C4-2B (cell line): ENCODE measurements around the gene LRRC8E.

Source experiments
- H3K27ac ChIP-seq: fragments of 450-650 bp; 2 replicates; pipeline ENCODE4 v1.5.1; 2017
- CTCF ChIP-seq: fragments of 450-650 bp; conservative IDR thresholded peaks from 2 replicates; pipeline ENCODE4 v1.5.1; 2017; ENCODE audit warnings: mild to moderate bottlenecking
- ZFX ChIP-seq: fragments of 450-650 bp; IDR thresholded peaks from 2 replicates; pipeline ENCODE4 v1.6.1; 2017

Gene LRRC8E

GRCh38 chr19:7923295-7924191 is 35.2 kb downstream of the LRRC8E start:
- no peak overlapping the region for H3K27ac ChIP-seq
- no peak for TF ChIP-seq ZFX
- TF ChIP-seq CTCF, result no peak

GRCh38 chr19:7924241-7924640 is 35.9 kb downstream of the LRRC8E start:
- TF ChIP-seq ZFX (no peak), CTCF (no peak)
- H3K27ac ChIP-seq, result no peak overlapping the region; the same call in 1 of the 2 replicates

DNA sequence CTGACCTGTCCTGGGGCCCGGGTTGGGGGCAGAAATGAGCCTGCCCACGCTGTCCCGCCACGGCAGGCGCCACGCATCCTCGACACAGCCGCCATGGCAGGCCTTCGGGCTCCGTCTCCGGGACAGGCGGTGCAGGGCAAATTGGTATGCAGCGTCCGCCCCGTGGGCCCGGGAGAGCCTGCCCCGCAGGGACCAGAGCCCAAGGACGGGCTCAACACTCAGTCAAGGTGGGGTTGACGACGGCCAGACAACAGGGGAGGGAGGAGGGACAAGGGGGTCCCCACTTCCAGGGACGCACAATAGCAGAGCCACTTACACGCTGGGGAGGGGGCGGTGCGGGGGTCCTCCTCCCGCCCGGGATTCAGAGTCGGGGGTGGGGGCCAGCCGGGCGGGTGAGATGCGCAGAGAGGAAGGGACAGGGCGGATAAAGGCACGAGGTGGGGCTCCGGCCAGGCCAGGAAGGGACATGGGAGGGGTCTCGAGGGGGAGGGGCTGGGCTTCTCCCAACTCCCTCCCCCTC is 36.4 kb downstream of the LRRC8E start:
- TF ChIP-seq ZFX (no peak), CTCF (no peak)
- peak overlapping the region; percentile 66 for H3K27ac ChIP-seq

DNA sequence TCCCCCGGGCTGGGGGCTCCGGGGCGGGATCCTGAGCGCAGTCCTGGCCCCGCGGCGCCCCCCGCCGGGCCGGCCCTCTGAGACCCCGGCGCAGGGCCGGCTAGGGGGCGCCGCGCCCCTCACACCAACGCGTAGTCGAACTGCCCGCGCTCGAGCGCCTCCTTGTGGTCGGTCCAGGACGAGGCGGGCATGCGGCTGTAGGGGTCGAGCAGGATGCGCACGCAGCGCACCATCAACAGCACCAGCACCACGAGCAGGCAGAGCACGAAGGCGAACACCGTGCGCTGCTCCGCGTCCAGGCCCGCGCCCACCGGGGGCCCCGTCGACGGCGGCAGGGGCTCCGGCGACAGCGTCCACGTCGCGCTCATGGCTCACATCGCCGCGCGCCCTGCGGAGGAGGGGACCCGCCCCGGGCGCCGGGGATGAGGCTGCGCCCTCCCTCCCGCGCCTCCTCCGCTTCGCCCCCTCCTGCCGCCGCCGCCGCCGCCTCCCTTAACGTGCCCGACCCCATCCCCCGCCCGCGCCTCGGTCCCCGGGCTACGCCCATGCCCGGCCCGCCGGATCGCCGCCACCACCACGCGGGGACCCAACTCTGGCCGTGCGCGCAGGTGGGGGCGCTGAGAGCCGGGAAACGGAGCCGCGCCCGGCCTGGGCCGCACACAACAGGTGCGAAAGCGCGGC is 37.0 kb downstream of the LRRC8E start:
- peak overlapping the region; percentile 66 for H3K27ac ChIP-seq
- peak; percentile 97 for TF ChIP-seq CTCF
- peak; percentile 32; the same call in 1 of the 2 replicates for TF ChIP-seq ZFX

- peak within 1 kb of the TSS; percentile 66 for H3K27ac ChIP-seq
- no peak for TF ChIP-seq CTCF
- TF ChIP-seq ZFX, result no peak
These were observed 37.9 kb downstream of the LRRC8E start, which contains the start of gene CTXN1 for GRCh38 chr19:7926021-7926726. Gene CTXN1, minus strand, starts transcription at chr19:7926135. Its CDS starts 597 bp downstream, at chr19:7925538.

DNA sequence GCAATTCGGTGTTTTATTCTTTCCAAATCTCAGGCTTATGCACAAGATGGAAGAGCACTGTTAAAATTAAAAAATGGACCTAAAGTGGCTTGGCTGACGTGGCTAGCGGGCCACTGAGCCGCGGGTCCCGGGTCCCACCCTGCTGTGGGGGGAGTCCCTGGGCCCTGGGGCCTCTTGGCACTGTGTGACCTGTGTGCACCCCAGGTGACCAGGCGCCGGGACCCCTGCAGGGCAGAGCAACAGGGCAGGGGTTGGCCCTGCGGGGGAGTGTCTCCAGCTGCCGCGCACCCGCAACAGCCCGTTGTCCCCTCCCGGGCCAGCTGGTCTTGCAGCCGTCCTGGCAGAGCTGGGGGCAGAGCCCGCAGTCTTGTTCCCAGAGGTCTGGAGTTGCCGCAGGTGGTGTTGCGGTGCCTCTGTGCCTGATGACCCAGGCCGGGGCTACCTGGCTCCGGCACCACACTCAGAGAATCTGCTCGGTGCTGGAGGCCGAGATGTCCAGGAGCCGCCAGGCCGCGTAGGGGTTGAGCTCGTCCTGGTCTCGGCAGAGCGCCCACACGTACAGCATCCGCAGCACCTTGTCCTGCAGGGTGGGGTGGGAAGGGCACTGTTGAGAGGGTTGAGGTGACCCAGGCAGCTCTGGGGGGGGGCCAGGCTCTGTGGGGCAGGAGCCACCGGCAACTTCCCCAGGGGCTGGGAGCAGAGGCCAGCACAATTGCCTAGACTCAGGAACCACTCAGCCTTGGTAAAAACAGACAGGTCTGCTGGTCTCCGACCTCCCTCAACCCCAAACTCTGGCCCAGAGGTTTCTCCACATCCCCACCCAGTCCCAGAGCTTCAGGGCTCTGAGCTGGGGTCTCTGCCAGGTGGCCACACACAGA is 38.7 kb downstream of the LRRC8E start:
- TF ChIP-seq ZFX (no peak), CTCF (no peak)
- H3K27ac ChIP-seq, result no peak overlapping the region
